ENCODE measurements around the gene UNC13D.
A peak's percentile ranks its signal among the peaks of the same experiment; 100 is the strongest.
"Not testable (repeated sequence)": the region's sequence is repeated elsewhere in the genome, so short reads cannot be mapped to it uniquely, and the experiment has no call there.

UNC13D gene

DNA sequence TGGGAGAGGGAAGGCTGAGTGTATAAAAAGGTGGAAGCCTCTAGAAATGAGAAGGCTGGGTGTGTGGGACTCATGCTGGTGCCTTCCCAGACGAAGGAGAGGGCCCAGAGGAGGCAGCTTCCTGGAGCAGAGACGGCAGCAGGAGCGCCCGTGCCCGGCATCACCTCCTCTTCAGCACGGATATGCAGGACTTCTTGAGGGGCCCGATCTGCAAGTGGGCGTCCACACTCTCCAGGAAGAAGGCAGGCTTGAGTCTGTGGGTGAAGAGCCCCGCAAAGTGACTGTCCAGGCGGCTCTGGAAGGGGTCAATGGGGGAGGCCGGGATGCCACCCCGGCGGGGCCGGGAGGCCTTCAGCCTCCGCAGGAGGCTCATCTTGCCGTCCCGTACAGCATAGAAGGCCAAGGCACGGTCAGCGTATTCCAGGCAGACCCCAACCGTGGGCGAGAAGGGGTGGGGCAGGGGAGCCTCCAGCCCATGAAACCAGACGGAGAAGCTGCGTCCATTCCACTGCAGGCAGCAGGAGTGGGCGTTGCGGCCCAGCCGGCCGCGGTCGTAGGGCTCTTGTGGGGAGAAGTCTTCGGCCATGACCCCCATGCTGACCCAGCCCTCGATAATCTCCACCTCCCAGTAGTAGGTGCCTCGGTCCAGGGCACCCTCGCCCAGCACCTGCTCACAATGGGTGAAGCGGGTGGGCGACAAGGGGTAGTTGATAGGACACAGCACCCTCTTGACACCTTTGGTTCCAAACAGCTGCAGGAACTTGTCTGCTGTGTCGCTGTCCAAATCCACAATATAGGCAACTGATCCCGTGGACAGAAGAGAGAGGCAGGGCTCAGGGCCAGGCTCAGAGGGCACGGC is 30.3 kb upstream of the UNC13D start:
- no peak for DNase-seq

DNA sequence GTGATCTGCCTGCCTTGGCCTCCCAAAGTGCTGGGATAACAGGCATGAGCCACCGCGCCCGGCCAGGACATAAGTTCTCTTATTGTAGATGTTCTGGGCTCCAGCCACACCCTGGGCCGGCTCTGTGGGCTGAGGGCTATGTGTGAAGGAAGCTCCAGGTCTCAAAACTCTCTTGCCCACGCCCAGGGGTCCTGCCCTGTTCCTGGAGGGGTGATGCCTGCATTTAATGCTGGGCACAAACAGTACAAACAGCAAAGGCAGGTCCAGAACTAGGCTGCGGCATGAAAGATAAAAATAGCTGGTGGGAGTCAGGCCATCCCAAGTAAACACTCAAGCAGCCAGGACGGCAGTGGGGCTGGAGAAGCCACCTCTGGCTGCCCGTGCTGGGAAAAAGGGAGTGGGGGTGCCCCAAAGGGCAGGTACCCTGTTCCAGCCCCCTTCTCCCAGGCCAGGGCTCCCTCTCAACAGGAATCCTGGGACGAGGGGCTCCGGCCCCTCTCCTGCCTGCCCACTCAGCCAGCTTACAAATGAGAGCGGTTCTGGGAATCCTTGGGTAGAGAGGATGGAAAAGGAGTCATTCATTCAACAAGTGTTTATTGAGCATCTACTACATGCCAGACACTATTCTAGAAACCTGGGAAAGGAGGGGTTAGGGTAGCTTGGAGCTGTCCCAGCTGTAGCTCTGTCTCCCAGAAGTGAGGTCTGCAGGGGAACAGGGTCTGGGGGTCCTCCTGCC is 29.6 kb upstream of the UNC13D start:
- DNase-seq: no peak

DNA sequence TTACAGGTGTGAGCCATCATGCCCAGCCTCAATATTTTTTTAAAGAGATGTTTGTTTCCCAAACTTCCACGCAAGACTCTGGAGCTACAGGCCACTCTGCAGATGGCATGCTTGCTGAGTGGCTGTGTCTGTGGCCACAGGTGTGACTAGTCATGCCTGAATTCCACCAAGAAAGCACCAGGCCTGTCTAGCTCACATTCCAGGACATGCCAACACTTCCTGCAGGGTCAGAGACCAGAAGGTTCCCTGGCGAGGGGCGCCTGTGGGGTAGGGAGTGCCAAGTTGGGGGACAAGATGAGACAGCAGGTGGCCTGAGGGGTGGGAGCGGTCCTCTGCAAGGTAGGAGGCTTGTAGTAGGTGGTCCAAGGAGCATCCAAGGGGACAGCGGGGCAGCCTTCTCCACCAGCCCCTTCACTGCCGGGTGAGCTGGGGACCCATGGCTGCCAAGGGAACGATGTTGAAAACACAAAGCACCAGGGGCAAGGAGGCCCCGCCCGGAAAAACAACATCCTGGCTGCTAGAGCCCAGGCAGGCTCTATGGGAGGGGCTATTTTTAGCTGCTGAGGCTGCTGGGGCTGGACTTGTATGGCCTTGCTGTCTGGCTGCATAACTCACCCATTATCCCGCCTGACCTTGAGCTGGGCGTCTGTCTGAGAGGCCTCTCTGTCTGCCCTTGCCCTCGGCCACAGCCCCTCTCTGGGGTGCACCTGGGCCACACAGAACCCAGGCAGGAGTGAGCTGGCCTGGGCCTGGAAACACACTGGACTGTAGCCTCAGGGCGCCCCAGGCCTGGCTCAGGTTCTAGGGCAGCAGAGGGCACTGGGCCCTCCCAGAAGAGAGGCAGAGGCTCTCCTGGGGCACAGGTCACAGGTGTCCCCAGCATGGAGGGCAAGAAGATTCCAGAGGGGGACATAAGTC is 28.5 kb upstream of the UNC13D start:
- peak; percentile 45 for DNase-seq

DNA sequence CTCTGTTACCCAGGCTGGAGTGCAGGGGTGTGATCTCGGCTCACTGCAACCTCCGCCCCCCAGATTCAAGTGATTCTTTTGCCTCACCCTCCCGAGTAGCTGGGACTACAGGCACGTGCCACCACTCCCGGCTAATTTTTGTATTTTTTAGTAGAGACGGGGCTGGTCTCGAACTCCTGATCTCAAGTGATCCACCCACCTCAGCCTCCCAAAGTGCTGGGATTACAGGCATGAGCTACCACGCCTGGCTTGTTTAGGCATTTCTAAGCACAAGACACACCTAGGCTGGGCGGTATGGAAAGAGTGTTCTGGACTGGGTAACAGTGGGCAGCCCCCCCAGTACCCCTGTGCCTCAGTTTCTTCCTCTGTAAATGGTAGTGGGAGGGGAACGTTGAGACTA is 26.0 kb upstream of the UNC13D start:
- not testable (repeated sequence) for DNase-seq

DNA sequence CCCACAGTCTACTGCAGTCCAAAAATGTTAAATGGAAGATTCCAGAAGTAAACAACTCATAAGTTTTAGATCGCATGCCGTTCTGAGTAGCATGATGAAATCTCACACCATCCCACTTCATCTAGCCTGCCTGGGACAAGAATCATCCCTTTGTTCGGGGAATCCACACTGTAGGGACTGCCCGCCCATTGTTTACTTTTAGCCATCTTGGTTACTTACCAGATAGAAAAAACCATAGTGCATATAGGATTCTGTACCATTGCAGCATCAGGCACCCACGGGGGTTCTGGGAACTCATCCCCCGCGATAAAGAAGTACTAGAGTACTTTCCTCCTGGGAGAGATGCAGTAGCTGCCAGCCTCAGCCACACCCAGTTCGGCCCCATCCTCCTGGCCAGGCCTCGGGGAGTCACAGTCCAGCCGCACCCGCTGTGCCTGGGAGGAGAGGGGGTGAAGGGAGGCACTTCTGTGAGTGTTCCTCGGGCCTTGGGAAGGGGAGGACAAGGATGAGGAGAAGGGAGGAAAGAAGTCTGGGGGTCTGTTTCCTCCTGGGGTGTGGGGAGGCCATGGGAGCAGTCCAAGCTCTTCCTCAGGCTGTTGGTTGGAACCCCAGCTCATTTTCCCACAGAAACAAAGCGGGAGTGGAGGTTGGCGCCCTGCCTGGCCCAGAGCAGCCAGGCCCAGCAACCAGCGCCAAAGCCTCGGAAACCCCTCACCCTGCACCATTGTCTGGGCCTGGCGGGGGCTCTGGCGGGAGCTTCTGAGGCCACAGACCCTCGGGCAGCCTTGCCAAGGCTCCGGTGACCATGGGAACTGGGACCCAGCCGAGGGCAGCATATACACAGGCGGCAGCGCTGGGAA is 25.3 kb upstream of the UNC13D start:
- DNase-seq: peak; percentile 19

DNA sequence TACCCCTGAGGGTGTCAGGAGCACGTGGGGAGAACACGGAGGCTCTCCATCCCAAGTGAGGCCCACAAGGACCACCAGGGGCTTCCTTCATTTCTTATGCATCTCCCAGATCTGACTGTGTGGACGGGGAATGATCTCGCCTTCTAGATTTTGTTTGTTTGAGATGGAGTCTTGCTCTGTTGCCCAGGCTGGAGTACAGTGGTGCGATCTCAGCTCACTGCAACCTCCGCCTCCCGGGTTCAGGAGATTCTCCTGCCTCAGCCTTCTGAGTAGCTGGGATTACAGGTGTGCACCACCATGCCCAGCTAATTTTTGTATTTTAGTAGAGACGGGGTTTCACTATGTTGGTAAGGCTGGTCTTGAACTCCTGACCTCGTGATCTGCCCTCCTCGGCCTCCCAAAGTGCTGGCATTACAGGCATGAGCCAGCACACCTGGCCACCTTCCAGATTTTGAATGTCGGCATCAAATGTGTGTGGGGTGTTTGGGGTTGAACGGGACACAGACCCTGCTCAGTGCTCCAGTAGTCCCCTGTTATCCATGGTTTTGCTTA is 24.6 kb upstream of the UNC13D start:
- not testable (repeated sequence) for DNase-seq

DNA sequence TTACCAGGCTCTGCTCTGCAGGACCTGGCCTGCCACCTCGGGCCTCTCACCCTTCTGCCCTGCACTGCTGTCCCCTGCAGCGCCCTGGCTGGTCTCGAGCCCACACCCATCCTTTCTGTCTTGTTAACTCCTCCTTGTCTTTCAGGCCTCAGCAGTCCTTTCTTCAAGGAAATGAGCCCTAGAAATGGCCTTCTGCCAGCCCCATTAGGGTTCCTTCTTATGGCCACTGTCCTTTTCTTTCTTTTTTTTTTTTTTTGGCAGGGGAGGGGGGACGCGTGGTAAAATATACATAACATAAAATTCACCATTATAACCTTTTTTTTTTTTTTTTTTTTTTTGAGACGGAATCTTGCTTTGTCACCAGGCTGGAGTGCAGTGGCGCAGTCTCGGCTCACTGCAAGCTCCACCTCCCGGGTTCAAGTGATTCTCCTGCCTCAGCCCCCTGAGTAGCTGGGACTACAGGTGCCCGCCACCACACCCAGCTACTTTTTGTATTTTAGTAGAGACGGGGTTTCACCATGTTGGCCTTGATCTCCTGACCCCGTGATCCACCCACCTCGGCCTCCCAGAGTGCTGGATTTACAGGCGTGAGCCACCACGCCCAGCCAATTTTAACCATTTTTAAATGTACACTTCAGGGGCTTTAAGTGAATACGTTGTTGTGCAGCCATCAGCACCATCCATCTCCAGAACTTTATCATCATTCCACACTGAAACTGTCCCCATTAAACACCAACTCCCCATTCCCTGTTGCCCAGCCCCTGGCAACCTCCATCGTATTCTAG is 21.4 kb upstream of the UNC13D start:
- DNase-seq: not testable (repeated sequence)

DNA sequence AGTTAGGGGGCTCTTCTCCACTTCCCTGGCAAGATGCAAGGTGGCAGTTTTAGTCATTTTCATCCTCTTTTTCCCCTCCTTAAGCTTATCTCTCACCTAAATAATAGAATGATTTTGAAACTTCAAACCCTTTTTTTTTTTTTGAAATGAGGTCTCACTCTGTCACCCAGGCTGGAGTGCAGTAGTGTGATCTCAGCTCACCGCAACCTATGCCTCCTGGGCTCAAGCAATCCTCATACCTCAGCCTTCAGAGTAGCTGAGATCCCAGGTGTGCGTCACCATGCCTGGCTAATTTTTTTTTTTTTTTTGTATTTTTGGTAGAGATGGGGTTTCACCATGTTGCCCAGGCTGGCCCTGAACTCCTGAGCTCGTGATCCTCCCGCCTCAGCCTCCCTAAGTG is 20.7 kb upstream of the UNC13D start:
- not testable (repeated sequence) for DNase-seq

DNA sequence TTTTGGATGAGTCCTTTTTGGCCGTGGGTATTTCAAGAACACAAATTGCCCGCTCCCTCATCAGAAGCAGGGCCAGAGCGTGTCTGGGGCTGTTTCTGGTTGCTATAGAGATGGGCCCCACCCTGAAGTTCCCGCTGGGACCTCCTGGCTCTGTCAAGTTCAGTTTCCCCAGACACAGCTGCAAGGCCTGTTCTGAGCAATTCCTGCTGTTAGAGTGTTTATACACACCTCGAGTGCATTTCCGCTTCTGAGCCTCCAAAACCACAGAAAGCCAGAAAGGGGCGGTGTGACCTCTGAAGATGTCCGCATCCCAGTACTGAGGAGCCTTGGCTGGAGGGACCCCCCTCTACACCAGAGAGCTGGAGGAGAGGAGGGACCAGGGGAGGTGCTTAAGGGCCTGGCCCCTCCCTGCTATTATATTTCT is 20.3 kb upstream of the UNC13D start:
- peak; percentile 60 for DNase-seq

DNA sequence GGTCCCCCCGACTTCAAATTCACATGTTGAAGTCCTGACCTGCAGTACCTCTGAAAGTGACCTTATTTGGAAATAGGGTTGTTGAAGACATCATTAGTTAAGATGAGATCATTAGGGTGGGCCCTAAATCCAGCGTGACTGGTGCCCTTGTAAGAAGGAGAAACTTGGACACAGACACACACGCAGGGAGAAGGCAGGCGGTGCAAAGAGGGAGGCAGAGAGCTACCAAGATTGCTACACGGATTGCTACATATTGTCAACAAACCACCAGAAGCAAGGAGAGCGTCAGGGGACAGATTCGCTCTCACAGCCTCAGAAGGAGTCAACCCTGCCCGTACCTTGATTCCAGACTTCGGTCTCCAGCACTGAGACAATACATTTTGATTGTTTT is 17.7 kb upstream of the UNC13D start:
- DNase-seq: no peak

DNA sequence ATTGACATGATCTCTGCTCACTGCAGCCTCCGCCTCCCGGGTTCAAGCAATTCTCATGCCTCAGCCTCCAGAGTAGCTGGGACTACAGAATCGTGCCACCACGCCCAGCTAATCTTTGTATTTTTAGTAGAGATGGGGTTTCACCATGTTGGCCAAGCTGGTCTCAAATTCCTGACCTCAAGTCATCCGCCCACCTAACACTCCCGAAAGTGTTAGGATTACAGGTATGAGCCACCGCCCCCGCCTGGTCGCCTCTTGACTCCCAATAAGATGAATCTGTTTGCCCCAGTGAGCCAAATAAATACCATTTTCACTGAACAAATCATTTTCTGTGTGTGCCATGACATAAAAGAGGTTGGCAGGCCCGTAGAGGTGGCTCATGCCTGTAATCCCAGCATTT is 15.2 kb upstream of the UNC13D start:
- not testable (repeated sequence) for DNase-seq

DNA sequence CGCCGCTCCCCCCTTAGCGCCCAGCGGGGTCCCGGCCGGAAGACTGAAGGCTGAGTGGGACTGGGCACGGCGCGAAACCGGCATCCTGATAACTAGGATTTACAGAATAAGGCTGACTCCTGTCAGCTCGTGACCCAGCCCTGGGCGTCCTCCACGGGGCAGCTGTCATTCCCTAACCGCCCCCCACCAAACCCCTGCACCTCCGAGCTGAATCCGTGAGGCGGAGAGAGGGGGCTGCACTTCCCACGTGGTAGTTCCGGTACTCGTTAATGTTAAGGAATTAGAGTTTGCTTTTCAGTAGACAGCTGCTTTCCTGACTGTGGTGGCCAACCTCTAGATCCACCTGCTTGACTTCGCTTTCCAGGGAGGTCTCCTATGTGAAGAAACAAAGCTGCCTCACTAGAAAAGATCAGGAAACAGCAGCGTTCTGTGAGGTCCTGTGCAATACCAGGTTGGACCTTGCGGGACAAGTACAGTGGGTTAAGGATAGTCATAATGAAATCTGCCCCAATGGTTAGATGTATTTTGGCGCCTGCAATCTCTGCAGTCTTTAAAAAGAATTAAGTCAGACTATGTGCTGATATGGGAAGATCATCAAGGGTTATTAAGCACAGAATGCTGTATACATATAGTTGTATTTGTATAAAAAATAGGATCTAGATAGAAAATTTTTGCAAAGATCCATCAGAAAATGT is 12.0 kb upstream of the UNC13D start:
- DNase-seq: no peak

DNA sequence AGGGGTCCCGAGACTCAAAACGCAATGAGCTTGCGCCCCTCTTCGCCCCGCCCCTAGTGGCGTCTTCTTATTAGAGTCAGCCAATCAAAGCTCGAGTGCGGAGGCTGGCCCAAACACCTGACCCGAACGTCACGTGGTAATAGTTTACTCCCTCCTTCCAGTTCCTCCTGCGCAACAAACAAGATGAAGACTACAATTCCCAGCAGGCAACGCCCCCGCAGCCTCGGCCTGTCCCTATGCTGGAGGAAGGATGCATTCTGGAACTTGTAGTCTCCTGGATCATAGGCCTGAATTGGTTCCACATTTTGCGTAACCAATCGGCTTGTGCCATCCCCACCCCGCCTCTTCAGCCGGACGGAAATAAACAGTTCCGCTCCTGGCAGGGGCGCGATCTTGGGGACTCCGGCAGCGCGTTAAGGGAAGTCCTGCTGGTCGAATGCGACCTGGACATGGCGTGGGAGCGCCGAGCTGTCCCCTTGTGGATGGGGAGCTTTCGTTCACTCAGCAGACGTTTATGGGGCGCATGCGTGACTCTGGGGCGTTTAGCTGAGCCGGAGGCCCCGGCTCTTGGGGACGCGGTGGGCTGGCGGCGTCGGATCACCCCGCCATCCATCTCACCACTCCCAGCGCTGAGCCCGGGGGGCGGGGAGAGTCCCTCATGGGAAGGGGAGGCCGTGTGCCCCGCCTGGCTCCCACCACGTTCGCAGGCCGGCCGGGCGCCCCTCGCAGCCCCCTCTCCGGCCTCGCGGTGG is 11.3 kb upstream of the UNC13D start, which contains the start of gene WBP2:
TSS of gene WBP2 (minus strand) at position 26 of the 752 bp plus-strand sequence. CDS start 38 bp downstream, outside the sequence.
- peak; percentile 100 for DNase-seq

DNA sequence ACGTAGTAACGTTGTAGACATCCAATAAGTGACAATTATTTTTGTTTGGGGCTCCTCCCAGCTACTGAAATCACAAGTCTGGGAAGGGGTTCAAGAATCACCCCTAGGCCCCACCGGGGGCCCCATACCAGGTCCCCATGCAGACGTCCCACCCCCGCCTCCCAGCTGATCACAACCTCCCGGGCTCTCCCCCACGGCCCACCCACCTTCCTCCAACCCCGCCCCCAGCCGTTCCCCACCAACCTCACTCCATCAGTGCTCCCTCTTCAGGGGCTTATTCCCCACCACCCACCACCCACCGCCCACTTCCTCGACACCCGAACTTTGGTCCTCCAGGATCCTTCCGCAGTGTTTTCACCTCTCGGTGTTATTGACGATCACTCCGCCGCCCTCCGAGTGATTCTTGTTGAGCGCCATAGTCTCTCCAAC is 10.7 kb upstream of the UNC13D start:
- DNase-seq: no peak

DNA sequence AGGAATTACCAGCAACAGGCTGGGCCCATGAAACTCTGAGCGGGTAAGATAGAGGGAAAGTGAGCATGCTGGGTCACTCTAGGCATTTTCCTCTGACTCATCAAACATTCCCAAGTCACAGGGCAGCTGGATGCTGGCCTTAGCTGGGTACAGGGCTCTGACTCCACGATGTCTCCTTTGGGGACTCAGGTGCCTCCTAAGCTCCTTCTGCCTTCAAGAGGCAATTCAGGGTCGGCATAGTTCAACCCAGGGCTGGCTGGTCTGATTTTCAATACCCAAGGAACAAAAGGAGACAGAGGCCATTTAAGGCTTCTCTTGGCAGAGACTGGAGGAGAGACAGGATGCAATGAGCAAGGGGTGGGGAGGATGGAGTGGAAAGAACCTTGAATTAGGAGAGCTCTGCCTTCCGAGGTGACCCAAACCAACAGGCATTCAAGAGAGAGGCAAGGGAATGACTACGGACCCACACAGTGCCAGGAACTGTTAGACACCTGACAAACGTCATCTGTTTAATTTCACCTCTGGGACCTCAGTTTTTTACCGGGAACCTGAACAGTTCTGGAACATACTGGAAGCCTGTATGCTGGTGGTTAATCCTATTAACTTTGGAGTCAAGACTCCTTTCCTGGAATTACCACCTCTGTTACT is 10.0 kb upstream of the UNC13D start:
- peak; percentile 25 for DNase-seq

DNA sequence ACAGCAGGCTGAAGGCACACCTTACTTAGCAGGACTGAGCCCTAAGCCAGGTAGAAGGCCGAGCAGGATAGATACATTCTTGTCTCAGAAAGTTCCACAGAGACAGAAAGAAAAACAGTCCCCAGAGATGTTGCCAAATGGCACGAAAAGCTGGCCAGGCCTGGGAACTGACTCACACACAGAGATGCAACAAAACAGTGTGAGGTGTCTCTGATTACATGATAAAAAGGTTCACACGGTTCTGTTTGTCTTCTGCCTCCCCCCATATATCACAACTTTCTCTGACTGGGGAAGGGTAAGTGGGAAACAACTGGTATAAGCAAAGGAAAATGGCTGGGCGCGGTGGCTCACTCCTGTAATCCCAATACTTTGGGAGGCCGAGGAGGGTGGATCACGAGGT is 9.2 kb upstream of the UNC13D start:
- DNase-seq: no peak

DNA sequence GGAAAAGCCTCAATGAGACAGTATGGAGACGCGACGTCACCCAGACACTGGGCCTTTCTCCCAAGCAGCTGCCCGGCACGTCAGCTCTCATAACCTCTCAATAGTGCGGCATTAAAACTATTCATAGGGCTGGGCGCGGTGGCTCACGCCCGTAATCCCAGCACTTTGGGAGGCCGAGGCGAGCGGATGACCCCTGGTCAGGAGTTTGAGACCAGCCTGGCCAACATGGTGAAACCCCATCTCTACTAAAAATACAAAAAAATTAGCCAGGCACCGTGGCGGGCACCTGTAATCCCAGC is 7.4 kb upstream of the UNC13D start:
- DNase-seq: not testable (repeated sequence)

DNA sequence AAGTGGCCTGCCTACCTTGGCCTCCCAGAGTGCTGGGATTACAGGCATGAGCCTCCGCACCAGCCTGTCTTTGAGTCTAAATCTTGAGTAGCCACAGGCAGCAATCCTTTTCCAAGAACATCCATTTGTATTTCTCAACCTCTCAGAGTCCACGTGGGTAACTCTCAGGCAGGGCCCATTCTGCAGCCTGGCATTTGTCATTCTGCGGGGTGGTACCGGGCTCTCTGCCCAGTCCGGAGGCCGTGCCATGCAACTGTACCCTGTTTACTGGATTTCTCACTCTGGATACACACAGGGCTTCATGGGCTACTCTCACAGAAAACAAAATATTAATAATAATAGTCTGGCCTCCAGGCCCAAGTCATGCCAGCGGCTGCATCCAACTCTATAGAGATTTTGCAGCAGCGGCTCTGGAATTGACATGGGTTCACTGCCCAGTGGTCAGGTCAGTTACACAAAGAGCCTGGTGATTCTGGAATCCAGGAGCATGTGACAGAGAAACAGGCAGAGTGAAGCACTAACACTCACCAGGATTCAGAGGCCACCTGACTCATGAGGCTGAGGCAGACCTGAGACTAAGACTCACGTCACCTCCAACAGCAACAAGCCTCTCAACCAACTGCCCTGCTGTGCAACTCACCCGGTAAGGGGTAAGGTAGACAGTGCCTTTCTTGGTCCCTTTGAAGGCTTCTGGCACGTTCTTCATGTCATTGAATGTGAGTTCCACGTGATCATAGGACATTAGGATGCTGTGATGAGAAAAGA is 6.9 kb upstream of the UNC13D start:
- DNase-seq: no peak
